GM12878 (cell line): ENCODE data around the gene GDPD1. TPM values are rescaled to one million over a fixed set of nuclear protein-coding genes. Genes with fewer than 3 reads are reported as not detected.

Experiments
- ATAC-seq: fragments of 200-7000 bp; cut with Tn5 transposase; 3 replicates; pipeline ENCODE4 v1.9.1; 2020; ENCODE audit warnings: mild to moderate bottlenecking, moderate library complexity
- BruUV-seq: library from RNA; stranded (reverse); fragments of 400-500 nt; replicated peaks from 2 replicates; lab custom pipeline; 2021; lab: Mats Ljungman, UMichigan
- CTCF ChIA-PET: fragments of 300-600 bp; sonication (Branson Sonifier 250); formaldehyde crosslinking; extraction: SDS; loops from one replicate; lab custom pipeline; 2021; ENCODE audit warnings: inconsistent platforms; lab: Yijun Ruan, JAX
- POLR2A ChIA-PET: fragments of 350-600 bp; formaldehyde crosslinking; extraction: SDS; loops from one replicate; lab custom pipeline; 2021; ENCODE audit warnings: inconsistent platforms; lab: Charles Lee
- RAD21 ChIA-PET: fragments of 300-600 bp; sonication (Branson Sonifier 250); formaldehyde crosslinking; loops from one replicate; lab custom pipeline; 2023; ENCODE audit warnings: antibody characterized with exemption; ENCODE audit not compliant: unreplicated experiment; lab: Charles Lee
- SMC1A ChIA-PET: fragments of 300-600 bp; sonication (Branson Sonifier 250); formaldehyde crosslinking; loops from one replicate; lab custom pipeline; 2023; ENCODE audit not compliant: unreplicated experiment, uncharacterized antibody; lab: Charles Lee
- DNase-seq: peaks from one replicate; pipeline ENCODE4 v3.0.0-alpha.2; 2011; ENCODE audit warnings: low read depth, low spot score
- FAIRE-seq: peaks from 3 replicates; lab custom pipeline; 2011; peaks lifted over from hg19 to GRCh38; lab: Jason Lieb, UNC
- H2AFZ ChIP-seq: 2 replicates; pipeline ENCODE4 v1.6.0; 2011; ENCODE audit warnings: low read depth, low read length, control low read depth; ENCODE audit not compliant: control insufficient read depth
- H3K27ac ChIP-seq: 2 replicates; pipeline ENCODE4 v1.5.1; 2011; ENCODE audit warnings: control low read depth; ENCODE audit not compliant: control insufficient read depth, insufficient read depth
- H3K27me3 ChIP-seq, 2 experiments: replicated peaks in 1 of 2; 2 replicates each; pipeline versions ENCODE4 v1.6.0 to v1.6.1; 2011; ENCODE audit warnings: low read length in 1 of 2; ENCODE audit not compliant: control insufficient read depth in 2 of 2, insufficient read depth in 2 of 2
- H3K36me3 ChIP-seq, 2 experiments: 2 replicates each; pipeline ENCODE4 v1.5.1; 2011; ENCODE audit warnings: low read length in 1 of 2; ENCODE audit not compliant: control insufficient read depth in 2 of 2, insufficient read depth in 2 of 2
- H3K4me1 ChIP-seq: 2 replicates; pipeline ENCODE4 v1.6.1; 2011; ENCODE audit warnings: mild to moderate bottlenecking, low read length, moderate library complexity, mixed read lengths; ENCODE audit not compliant: control insufficient read depth, insufficient read depth
- H3K4me2 ChIP-seq: 2 replicates; pipeline ENCODE4 v1.6.0; 2011; ENCODE audit warnings: control low read depth; ENCODE audit not compliant: control insufficient read depth, insufficient read depth
- H3K4me3 ChIP-seq: fragments of 200-600 bp; sonication (generic); 2 replicates; pipeline ENCODE4 v1.5.1; 2016
- H3K79me2 ChIP-seq: 2 replicates; pipeline ENCODE4 v1.6.0; 2011; ENCODE audit warnings: low read length; ENCODE audit not compliant: control insufficient read depth, insufficient read depth
- H3K9ac ChIP-seq: 2 replicates; pipeline ENCODE4 v1.8.0; 2011; ENCODE audit warnings: low read length, control low read depth, mixed read lengths; ENCODE audit not compliant: control insufficient read depth, insufficient read depth
- H3K9me3 ChIP-seq: replicated peaks from 3 replicates; pipeline ENCODE4 v1.5.1; 2011; ENCODE audit warnings: mild to moderate bottlenecking, low read length; ENCODE audit not compliant: control insufficient read depth, insufficient read depth
- H4K20me1 ChIP-seq: 2 replicates; pipeline ENCODE4 v1.6.0; 2011; ENCODE audit not compliant: control insufficient read depth, insufficient read depth
- BCL11A ChIP-seq: IDR thresholded peaks from 2 replicates; pipeline ENCODE4 v1.6.1; 2011; ENCODE audit warnings: low read depth, low read length
- IKZF2 ChIP-seq, 2 experiments: fragments of 450-650 bp; IDR thresholded peaks; 2 replicates each; pipeline ENCODE4 v1.6.1; 2017; ENCODE audit warnings: mild to moderate bottlenecking in 2 of 2, moderate library complexity in 2 of 2
- MTA3 ChIP-seq: IDR thresholded peaks from 2 replicates; pipeline ENCODE4 v1.6.1; 2012; ENCODE audit warnings: low read length, inconsistent platforms, borderline replicate concordance
- MYB ChIP-seq: fragments of 150-350 bp; IDR thresholded peaks from 2 replicates; pipeline ENCODE4 v1.6.1; 2014; ENCODE audit warnings: mild to moderate bottlenecking, low read depth, low read length, borderline replicate concordance
- NFYB ChIP-seq: IDR thresholded peaks from 2 replicates; pipeline ENCODE4 v1.6.1; 2011; ENCODE audit warnings: low read depth, mild to moderate bottlenecking, low read length, improper control_type of control experiment, moderate library complexity; ENCODE audit not compliant: insufficient read depth
- NR2F1 ChIP-seq: fragments of 450-650 bp; conservative IDR thresholded peaks from 2 replicates; pipeline ENCODE4 v1.6.1; 2017; ENCODE audit warnings: mild to moderate bottlenecking
- POLR2AphosphoS2 ChIP-seq: IDR thresholded peaks from 2 replicates; pipeline ENCODE4 v1.6.1; 2011; ENCODE audit warnings: low read depth, mild to moderate bottlenecking, low read length, improper control_type of control experiment, moderate library complexity
- RCOR1 ChIP-seq: conservative IDR thresholded peaks from 2 replicates; pipeline ENCODE4 v1.6.1; 2012; ENCODE audit warnings: low read depth, low read length, improper control_type of control experiment
- SMAD5 ChIP-seq: IDR thresholded peaks from 2 replicates; pipeline ENCODE4 v1.6.1; 2016; ENCODE audit warnings: antibody characterized with exemption, low read depth
- SREBF2 ChIP-seq: IDR thresholded peaks from 2 replicates; pipeline ENCODE4 v1.6.1; 2012; ENCODE audit warnings: mild to moderate bottlenecking, low read length
- ZNF207 ChIP-seq: fragments of 450-650 bp; IDR thresholded peaks from 2 replicates; pipeline ENCODE4 v1.6.1; 2014; ENCODE audit warnings: antibody characterized with exemption, mild to moderate bottlenecking, borderline replicate concordance
- WGBS: methylation state at CpG from one replicate; pipeline ENCODE4 v1.1.6; 2016; ENCODE audit warnings: low lambda C conversion rate; ENCODE audit not compliant: insufficient replicate concordance, insufficient coverage; ENCODE audit errors: missing lambda C conversion rate; 5-methylcytosine and 5-hydroxymethylcytosine counted together
- in situ Hi-C: fragments of 300-500 bp; cut with MboI; formaldehyde crosslinking; loops from 9 replicates; pipeline ENCODE4 v1.14.3; 2018; ENCODE audit warnings: mixed read lengths
- intact Hi-C: fragments of 100-400 bp; cut with micrococcal nuclease; formaldehyde crosslinking; loops from one replicate; pipeline ENCODE4 v1.14.2; 2022; ENCODE audit not compliant: unreplicated experiment
- polyA plus RNA-seq, 11 experiments: library from polyadenylated mRNA; depleted of rRNA in 4 of 11; unstranded in 6 of 11; stranded (reverse) in 5 of 11; fragments of >200 nt; fragmentation: Nextera tagmentation in 4 of 11; fragmentation: Illumina TruSeq in 1 of 11; extraction: Ambion mirVana in 4 of 11; extraction: Trizol in 1 of 11; gene quantifications; 1 replicate in 1 of 11; 2 replicates in 10 of 11; pipeline versions ENCODE4 v1.2.1 to v1.2.3, GENCODE V29; 2011 to 2016; ENCODE audit warnings: inconsistent platforms in 2 of 11, missing spikeins in 2 of 11, low read depth in 1 of 11
- total RNA-seq, 4 experiments: library from RNA; depleted of rRNA in 3 of 4; stranded (reverse); fragments of >200 nt in 3 of 4; fragmentation: Illumina TruSeq in 1 of 4; extraction: Trizol in 1 of 4; gene quantifications; 2 replicates each; pipeline versions ENCODE4 v1.2.1 to v1.2.3, GENCODE V29; 2013 to 2021
- TF ChIP-seq, protein P1 (sequence below): IDR thresholded peaks from 2 replicates; pipeline ENCODE4 v1.6.1; 2011; ENCODE audit warnings: low read depth, mild to moderate bottlenecking, low read length, moderate library complexity, borderline replicate concordance; ENCODE audit errors: extremely low read depth
- TF ChIP-seq, protein P2 (sequence below), 3 experiments: IDR thresholded peaks in 2 of 3; conservative IDR thresholded peaks in 1 of 3; 2 replicates each; pipeline ENCODE4 v1.5.1; 2011; ENCODE audit warnings: low read depth in 3 of 3, low read length in 3 of 3, mild to moderate bottlenecking in 3 of 3, control low read depth in 2 of 3, moderate library complexity in 2 of 3, inconsistent platforms in 1 of 3, mixed read lengths in 1 of 3; ENCODE audit not compliant: control insufficient read depth in 2 of 3, insufficient read depth in 1 of 3; ENCODE audit errors: extremely low read depth in 1 of 3

Gene GDPD1
- total and polyA plus RNA-seq, 10 of the 15 experiments (the other 5 are each of a cell fraction or from before 2014, with no cell fraction given) = 0.18 to 1.6 (median 0.69) TPM

DNA sequence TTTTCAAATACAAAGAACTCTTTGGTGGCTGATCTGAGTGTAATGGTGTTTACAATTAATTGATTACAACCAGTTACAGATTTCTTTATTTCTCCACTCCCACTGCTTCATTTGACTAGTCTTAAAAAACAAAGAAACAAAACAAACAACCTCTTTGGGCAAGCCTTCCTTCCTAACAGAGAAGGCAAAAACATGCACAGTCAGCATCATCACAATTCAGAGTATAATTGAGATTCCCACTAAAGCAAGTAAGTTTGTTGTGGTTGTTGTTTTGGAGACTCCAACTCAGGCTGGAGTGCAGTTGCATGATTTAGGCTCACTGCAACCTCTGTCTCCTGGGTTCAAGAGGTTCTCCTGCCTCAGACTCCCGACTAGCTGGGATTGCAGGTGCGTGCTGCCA lies 40.4 kb downstream of the GDPD1 start:
- POLR2A ChIA-PET = no interaction called here
- Histone ChIP-seq H3K27ac (no peak overlapping the region), H2AFZ (no peak overlapping the region), H3K36me3 (no peaks in the 10 kb centered on the region), H3K4me2 (no peak overlapping the region), H3K79me2 (no peaks in the 10 kb centered on the region), H3K9me3 (no peaks in the 10 kb centered on the region), H3K4me3 (no peak overlapping the region), H3K4me1 (no peaks in the 10 kb centered on the region), H3K27me3 (no peaks in the 10 kb centered on the region), H4K20me1 (no peaks in the 10 kb centered on the region), H3K9ac (no peak overlapping the region)
- CTCF ChIA-PET = no interaction called here
- 17% methylated on average over 2 of the region's 2 CpGs for WGBS
- no peak for TF ChIP-seq SREBF2
- no peak for TF ChIP-seq BCL11A
- no peak for TF ChIP-seq RCOR1
- TF ChIP-seq, protein P1, sequence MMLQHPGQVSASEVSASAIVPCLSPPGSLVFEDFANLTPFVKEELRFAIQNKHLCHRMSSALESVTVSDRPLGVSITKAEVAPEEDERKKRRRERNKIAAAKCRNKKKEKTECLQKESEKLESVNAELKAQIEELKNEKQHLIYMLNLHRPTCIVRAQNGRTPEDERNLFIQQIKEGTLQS = no peak
- TF ChIP-seq, protein P2, sequence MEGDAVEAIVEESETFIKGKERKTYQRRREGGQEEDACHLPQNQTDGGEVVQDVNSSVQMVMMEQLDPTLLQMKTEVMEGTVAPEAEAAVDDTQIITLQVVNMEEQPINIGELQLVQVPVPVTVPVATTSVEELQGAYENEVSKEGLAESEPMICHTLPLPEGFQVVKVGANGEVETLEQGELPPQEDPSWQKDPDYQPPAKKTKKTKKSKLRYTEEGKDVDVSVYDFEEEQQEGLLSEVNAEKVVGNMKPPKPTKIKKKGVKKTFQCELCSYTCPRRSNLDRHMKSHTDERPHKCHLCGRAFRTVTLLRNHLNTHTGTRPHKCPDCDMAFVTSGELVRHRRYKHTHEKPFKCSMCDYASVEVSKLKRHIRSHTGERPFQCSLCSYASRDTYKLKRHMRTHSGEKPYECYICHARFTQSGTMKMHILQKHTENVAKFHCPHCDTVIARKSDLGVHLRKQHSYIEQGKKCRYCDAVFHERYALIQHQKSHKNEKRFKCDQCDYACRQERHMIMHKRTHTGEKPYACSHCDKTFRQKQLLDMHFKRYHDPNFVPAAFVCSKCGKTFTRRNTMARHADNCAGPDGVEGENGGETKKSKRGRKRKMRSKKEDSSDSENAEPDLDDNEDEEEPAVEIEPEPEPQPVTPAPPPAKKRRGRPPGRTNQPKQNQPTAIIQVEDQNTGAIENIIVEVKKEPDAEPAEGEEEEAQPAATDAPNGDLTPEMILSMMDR (IDR thresholded peaks at IDR 0.05 in 2 of 3, conservative IDR thresholded peaks at IDR 0.05 in 1 of 3; ENCODE audit: control insufficient read depth in 2 of 3, extremely low read depth in 1 of 3, insufficient read depth in 1 of 3, low read depth in 3 of 3, low read length in 3 of 3) = no peak
- no peak for TF ChIP-seq ZNF207
- TF ChIP-seq MTA3 = no peak
- TF ChIP-seq NR2F1 = no peak
- no peak for TF ChIP-seq MYB
- no peak for TF ChIP-seq NFYB
- no peak for TF ChIP-seq POLR2AphosphoS2
- TF ChIP-seq SMAD5 = no peak
- no peak for TF ChIP-seq IKZF2 (IDR thresholded peaks at IDR 0.05)
- BruUV-seq = no TSS peak
- DNase-seq (no peak), ATAC-seq (no peak), FAIRE-seq (no peak)
- in situ Hi-C loops = no loop called here
- intact Hi-C loops = no loop called here
- SMC1A ChIA-PET = no interaction called here
- RAD21 ChIA-PET = no interaction called here
